Liver (tissue), 9 donors: ENCODE results near the gene MCF2L2. TPM values are rescaled to one million over a fixed set of nuclear protein-coding genes. Genes with fewer than 3 reads are reported as not detected.

Source experiments
- DNase-seq: peaks from one replicate; pipeline ENCODE4 v3.0.0-alpha.2; 2017; ENCODE audit warnings: low spot score
- H3K27ac ChIP-seq, 2 donors: one replicate each; pipeline ENCODE4 v1.7.0; 2013; ENCODE audit warnings: inconsistent platforms in 2 of 2, low read length in 2 of 2, control low read depth in 1 of 2, low read depth in 1 of 2, mild to moderate bottlenecking in 1 of 2
- H3K27me3 ChIP-seq, 4 donors: one replicate each; pipeline versions ENCODE4 v1.6.1 to v1.7.0; 2013; ENCODE audit warnings: low read length in 3 of 4, inconsistent platforms in 1 of 4, mild to moderate bottlenecking in 1 of 4, moderate library complexity in 1 of 4; ENCODE audit not compliant: control insufficient read depth in 4 of 4, insufficient read depth in 4 of 4
- H3K36me3 ChIP-seq, 4 donors: one replicate each; pipeline versions ENCODE4 v1.6.1 to v1.7.0; 2013; ENCODE audit warnings: low read length in 3 of 4, mild to moderate bottlenecking in 3 of 4, low read depth in 1 of 4, moderate library complexity in 1 of 4; ENCODE audit not compliant: control insufficient read depth in 4 of 4, insufficient read depth in 3 of 4
- H3K4me1 ChIP-seq, 4 donors: one replicate each; pipeline versions ENCODE4 v1.6.1 to v1.7.0; 2013; ENCODE audit warnings: low read length in 3 of 4, mild to moderate bottlenecking in 3 of 4, moderate library complexity in 1 of 4; ENCODE audit not compliant: control insufficient read depth in 4 of 4, insufficient read depth in 4 of 4
- H3K4me3 ChIP-seq, 3 donors: one replicate each; pipeline versions ENCODE4 v1.6.1 to v1.7.0; 2013; ENCODE audit warnings: low read length in 3 of 3, control low read depth in 1 of 3, low read depth in 1 of 3, mild to moderate bottlenecking in 1 of 3
- H3K9ac ChIP-seq, 2 donors: one replicate each; pipeline ENCODE4 v1.7.0; 2013; ENCODE audit warnings: low read length in 2 of 2, mild to moderate bottlenecking in 2 of 2, moderate library complexity in 2 of 2, control low read depth in 1 of 2, low read depth in 1 of 2
- H3K9me3 ChIP-seq, 4 donors: one replicate each; pipeline versions ENCODE4 v1.6.1 to v1.7.0; 2013; ENCODE audit warnings: low read length in 3 of 4; ENCODE audit not compliant: control insufficient read depth in 4 of 4
- ATF3 ChIP-seq: IDR thresholded peaks from 2 replicates; pipeline ENCODE4 v1.6.1; 2016; ENCODE audit warnings: antibody characterized with exemption
- CTCF ChIP-seq: fragments of 150-350 bp; IDR thresholded peaks from 2 replicates; pipeline ENCODE4 v1.5.1; 2017; ENCODE audit warnings: improper control_type of control experiment, low read depth, low read length; ENCODE audit not compliant: missing input control
- EGR1 ChIP-seq, 2 donors: IDR thresholded peaks; 2 replicates each; pipeline ENCODE4 v1.6.1; 2016 to 2018; ENCODE audit warnings: antibody characterized with exemption in 2 of 2, low read depth in 2 of 2
- FOXA1 ChIP-seq: IDR thresholded peaks from 2 replicates; pipeline ENCODE4 v1.6.1; 2016; ENCODE audit warnings: antibody characterized with exemption
- FOXA2 ChIP-seq: IDR thresholded peaks from 2 replicates; pipeline ENCODE4 v1.6.1; 2016; ENCODE audit warnings: antibody characterized with exemption
- GABPA ChIP-seq, 2 donors: IDR thresholded peaks in 1 of 2; conservative IDR thresholded peaks in 1 of 2; 2 replicates each; pipeline ENCODE4 v1.6.1; 2016; ENCODE audit warnings: antibody characterized with exemption in 2 of 2, mild to moderate bottlenecking in 1 of 2, moderate library complexity in 1 of 2
- HNF4G ChIP-seq: IDR thresholded peaks from 2 replicates; pipeline ENCODE4 v1.6.1; 2016; ENCODE audit warnings: antibody characterized with exemption
- JUND ChIP-seq, 2 donors: IDR thresholded peaks; 2 replicates each; pipeline ENCODE4 v1.6.1; 2016; ENCODE audit warnings: antibody characterized with exemption in 2 of 2
- MAX ChIP-seq: IDR thresholded peaks from 2 replicates; pipeline ENCODE4 v1.6.1; 2016; ENCODE audit warnings: antibody characterized with exemption
- NR2F2 ChIP-seq: IDR thresholded peaks from 2 replicates; pipeline ENCODE4 v1.6.1; 2016; ENCODE audit warnings: antibody characterized with exemption
- RAD21 ChIP-seq, 2 donors: IDR thresholded peaks; 2 replicates each; pipeline ENCODE4 v1.6.1; 2016; ENCODE audit warnings: antibody characterized with exemption in 2 of 2, mild to moderate bottlenecking in 2 of 2
- RXRA ChIP-seq, 2 donors: IDR thresholded peaks; 2 replicates each; pipeline ENCODE4 v1.6.1; 2017 to 2018; ENCODE audit warnings: antibody characterized with exemption in 2 of 2, mild to moderate bottlenecking in 1 of 2
- SP1 ChIP-seq: IDR thresholded peaks from 2 replicates; pipeline ENCODE4 v1.6.1; 2018; ENCODE audit warnings: antibody characterized with exemption, mild to moderate bottlenecking
- YY1 ChIP-seq: IDR thresholded peaks from 2 replicates; pipeline ENCODE4 v1.6.1; 2016; ENCODE audit warnings: antibody characterized with exemption, mild to moderate bottlenecking
- ZBTB33 ChIP-seq: IDR thresholded peaks from 2 replicates; pipeline ENCODE4 v1.6.1; 2016; ENCODE audit warnings: antibody characterized with exemption
- WGBS: extraction: QIAGEN DNeasy Blood & Tissue Kit; methylation state at CpG from one replicate; pipeline ENCODE4 v1.1.7; 2013; 5-methylcytosine and 5-hydroxymethylcytosine counted together
- polyA plus RNA-seq, 2 donors: library from polyadenylated mRNA; stranded (reverse) in 1 of 2; unstranded in 1 of 2; fragments of 200-250 nt in 1 of 2; fragments of >200 nt in 1 of 2; fragmentation: Nextera tagmentation in 1 of 2; extraction: Ambion mirVana in 1 of 2; gene quantifications; one replicate each; pipeline versions ENCODE4 v1.2.1 to v1.2.3, GENCODE V29; 2013 to 2015
- total RNA-seq, 2 donors: library from RNA; depleted of rRNA; stranded (reverse); fragments of >200 nt; gene quantifications; one replicate each; pipeline ENCODE4 v1.2.3, GENCODE V29; 2014
- donor health status: healthy.
- donor health status: healthy.
- donor health status: healthy.
- donor health status: healthy.
- donor health status: healthy.

MCF2L2 gene
- total and polyA plus RNA-seq, 4 donors, result 0.02 to 0.47 (median 0.17) TPM; not detected in 1

- DNase-seq, result no peak
- peaks cover 3 to 12% (median 4%) of the 10 kb centered on the region in 4 donors for H3K9me3 ChIP-seq
- H3K27ac ChIP-seq, result no peak overlapping the region
- WGBS, result 98% methylated on average over 2 of the region's 2 CpGs
- TF ChIP-seq HNF4G (no peak), EGR1 (IDR thresholded peaks at IDR 0.05; ENCODE audit: low read depth in 2 of 2) (no peak), JUND (IDR thresholded peaks at IDR 0.05) (no peak)
- peak overlapping the region; percentile 4 to 45 for H3K9ac ChIP-seq
- H3K27me3 ChIP-seq, result no peaks in the 10 kb centered on the region
- H3K4me3 ChIP-seq, result peak overlapping the region in 2 of 3 donors; percentile 68 to 94
- H3K4me1 ChIP-seq, result peaks cover 0 to 11% (median 6%) of the 10 kb centered on the region in 4 donors
- no peaks in the 10 kb centered on the region for H3K36me3 ChIP-seq
These were observed 18.4 kb upstream of the MCF2L2 start for GRCh38 chr3:183446838-183447205.

- Histone ChIP-seq H3K27me3 (no peaks in the 10 kb centered on the region), H3K4me1 (peaks cover 0 to 11% (median 6%) of the 10 kb centered on the region in 4 donors), H3K27ac (no peak overlapping the region), H3K9ac (no peak overlapping the region), H3K36me3 (no peaks in the 10 kb centered on the region), H3K4me3 (no peak overlapping the region), H3K9me3 (peaks cover 3 to 12% (median 4%) of the 10 kb centered on the region in 4 donors)
- TF ChIP-seq HNF4G (no peak), RAD21 (IDR thresholded peaks at IDR 0.05) (no peak), SP1 (no peak), GABPA (IDR thresholded peaks at IDR 0.05 in 1 of 2, conservative IDR thresholded peaks at IDR 0.05 in 1 of 2) (no peak), ATF3 (no peak), CTCF (no peak), RXRA (IDR thresholded peaks at IDR 0.05) (no peak), JUND (IDR thresholded peaks at IDR 0.05) (no peak), ZBTB33 (no peak)
- 92% methylated on average over 1 of the region's 1 CpG for WGBS
- no peak for DNase-seq
These were observed 16.3 kb upstream of the MCF2L2 start for GRCh38 chr3:183444748-183445147.

- no peaks in the 10 kb centered on the region for H3K27me3 ChIP-seq
- no peak overlapping the region for H3K27ac ChIP-seq
- TF ChIP-seq HNF4G, result no peak
- no peak for TF ChIP-seq JUND (IDR thresholded peaks at IDR 0.05)
- no peak for TF ChIP-seq NR2F2
- no peak for TF ChIP-seq MAX
- no peak for TF ChIP-seq FOXA1
- TF ChIP-seq FOXA2, result no peak
- no peak for TF ChIP-seq RAD21 (IDR thresholded peaks at IDR 0.05)
- TF ChIP-seq YY1, result no peak
- TF ChIP-seq ZBTB33, result no peak
- TF ChIP-seq CTCF, result no peak
- H3K9me3 ChIP-seq, result peaks cover 3 to 12% (median 4%) of the 10 kb centered on the region in 4 donors
- no peaks in the 10 kb centered on the region for H3K36me3 ChIP-seq
- 82% methylated on average over 10 of the region's 10 CpGs for WGBS
- no peak for DNase-seq
- H3K9ac ChIP-seq, result no peak overlapping the region
- no peak overlapping the region for H3K4me3 ChIP-seq
- peaks cover 0 to 8% (median 6%) of the 10 kb centered on the region in 4 donors for H3K4me1 ChIP-seq
These were observed 15.3 kb upstream of the MCF2L2 start for GRCh38 chr3:183443395-183444385.
